ENCODE data around the gene AMER2.

- TF ChIP-seq RAD21 (IDR thresholded peaks at IDR 0.05; ENCODE audit: low read depth) (no peak), MAX (IDR thresholded peaks at IDR 0.05) (no peak), CREB1 (IDR thresholded peaks at IDR 0.05; ENCODE audit: low read depth) (no peak), TAF1 (IDR thresholded peaks at IDR 0.05; ENCODE audit: low read depth) (no peak), REST (IDR thresholded peaks at IDR 0.05; ENCODE audit: low read depth) (no peak), EP300 (IDR thresholded peaks at IDR 0.05; ENCODE audit: borderline replicate concordance) (no peak), CEBPB (IDR thresholded peaks at IDR 0.05) (no peak), TEAD4 (IDR thresholded peaks at IDR 0.05) (no peak), YY1 (IDR thresholded peaks at IDR 0.05; ENCODE audit: low read depth) (no peak), FOXM1 (IDR thresholded peaks at IDR 0.05; ENCODE audit: borderline replicate concordance, low read depth) (no peak), EGR1 (IDR thresholded peaks at IDR 0.05) (no peak)
Observed at GRCh38 chr13:25141042-25141441, 31.0 kb downstream of the AMER2 start.

Data from Ishikawa (cell line).